Prostate gland (tissue), 2 donors: ENCODE measurements around the gene BBC3. TPM values are rescaled to one million over a fixed set of nuclear protein-coding genes. Genes with fewer than 3 reads are reported as not detected.

Experiments used
- DNase-seq: peaks from one replicate; pipeline ENCODE4 v3.0.0-alpha.2; 2019; ENCODE audit warnings: low spot score
- H3K27ac ChIP-seq, 2 donors: fragments of 200-600 bp; sonication (generic); 2 replicates each; pipeline ENCODE4 v1.5.1; 2017 to 2019
- H3K27me3 ChIP-seq: fragments of 200-600 bp; sonication (generic); replicated peaks from 2 replicates; pipeline ENCODE4 v1.5.1; 2019; ENCODE audit not compliant: insufficient read depth
- H3K36me3 ChIP-seq, 2 donors: fragments of 200-600 bp; sonication (generic); 1 replicate in 1 of 2; 2 replicates in 1 of 2; pipeline versions ENCODE4 v1.5.1 to v1.8.1; 2017 to 2019
- H3K4me1 ChIP-seq: fragments of 200-600 bp; sonication (generic); replicated peaks from 2 replicates; pipeline ENCODE4 v1.5.1; 2019
- H3K4me3 ChIP-seq, 2 donors: fragments of 200-600 bp; sonication (generic); 2 replicates each; pipeline ENCODE4 v1.5.1; 2017 to 2019
- H3K9me3 ChIP-seq: fragments of 200-600 bp; sonication (generic); 2 replicates; pipeline ENCODE4 v1.5.1; 2017
- POLR2A ChIP-seq: fragments of 450-650 bp; IDR thresholded peaks from one replicate; pipeline ENCODE4 v1.6.1; 2016; ENCODE audit warnings: antibody characterized with exemption, mild to moderate bottlenecking
- POLR2AphosphoS5 ChIP-seq: sonication (generic); formaldehyde crosslinking; IDR thresholded peaks from one replicate; pipeline ENCODE4 v1.6.1; 2017; ENCODE audit warnings: antibody characterized with exemption
- WGBS: methylation state at CpG from one replicate; pipeline ENCODE4 v1.1.5; 2018; 5-methylcytosine and 5-hydroxymethylcytosine counted together
- intact Hi-C: fragments of 100-400 bp; cut with DNase I; formaldehyde crosslinking; loops from one replicate; pipeline ENCODE4 v1.14.2; 2022
- total RNA-seq, 2 donors: library from RNA; depleted of rRNA; stranded (reverse); fragments of >200 nt; gene quantifications; one replicate each; pipeline ENCODE4 v1.1.0, GENCODE V29; 2016
- TF ChIP-seq, protein P1 (sequence below), 4 experiments: fragments of 200-600 bp in 2 of 4; fragments of 450-650 bp in 2 of 4; sonication (generic) in 2 of 4; IDR thresholded peaks; 1 replicate in 3 of 4; 2 replicates in 1 of 4; pipeline ENCODE4 v1.5.1; 2016 to 2019; ENCODE audit warnings: antibody characterized with exemption in 4 of 4, mild to moderate bottlenecking in 2 of 4, moderate library complexity in 2 of 4

BBC3 gene
- total RNA-seq, 2 donors from 2014 or later = 11.1 to 12.8 TPM

DNA sequence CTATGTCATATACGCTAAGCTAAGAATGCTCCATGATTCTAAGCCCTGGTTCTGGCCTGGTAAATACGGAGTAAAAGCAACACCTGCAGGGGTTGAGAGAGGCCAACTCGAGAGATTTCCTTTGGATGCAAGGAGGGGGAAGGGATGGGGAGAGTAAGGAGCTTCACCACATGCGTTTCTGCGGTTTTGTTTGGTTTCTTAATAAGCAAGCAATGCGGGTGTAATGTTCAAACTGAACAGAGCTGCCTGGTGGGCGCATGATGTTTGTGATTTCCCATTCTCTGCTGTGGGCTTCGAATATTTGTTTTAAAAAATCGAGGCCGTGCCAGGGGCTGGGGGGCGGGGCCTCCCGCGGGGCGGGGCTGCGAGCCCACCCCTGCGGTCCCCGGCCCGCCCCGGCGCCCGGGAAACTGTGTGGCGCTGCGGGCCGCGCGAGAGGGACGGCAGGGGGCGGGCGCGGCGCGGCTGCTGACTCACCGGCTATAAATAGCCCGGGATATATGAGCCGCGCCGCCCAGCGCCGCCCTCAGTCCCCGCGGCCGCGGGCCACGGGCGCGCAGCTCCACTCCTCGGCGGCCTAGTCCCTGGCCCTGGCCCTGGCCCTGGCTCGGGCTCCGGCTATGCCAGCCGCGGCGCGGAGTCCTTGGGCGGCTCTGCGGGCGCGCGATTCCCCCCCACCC lies 5.1 kb downstream of the BBC3 start:
- peak; percentile 83 for DNase-seq
- peak overlapping the region; percentile 45 to 46 for H3K4me3 ChIP-seq
- TF ChIP-seq, protein P1, sequence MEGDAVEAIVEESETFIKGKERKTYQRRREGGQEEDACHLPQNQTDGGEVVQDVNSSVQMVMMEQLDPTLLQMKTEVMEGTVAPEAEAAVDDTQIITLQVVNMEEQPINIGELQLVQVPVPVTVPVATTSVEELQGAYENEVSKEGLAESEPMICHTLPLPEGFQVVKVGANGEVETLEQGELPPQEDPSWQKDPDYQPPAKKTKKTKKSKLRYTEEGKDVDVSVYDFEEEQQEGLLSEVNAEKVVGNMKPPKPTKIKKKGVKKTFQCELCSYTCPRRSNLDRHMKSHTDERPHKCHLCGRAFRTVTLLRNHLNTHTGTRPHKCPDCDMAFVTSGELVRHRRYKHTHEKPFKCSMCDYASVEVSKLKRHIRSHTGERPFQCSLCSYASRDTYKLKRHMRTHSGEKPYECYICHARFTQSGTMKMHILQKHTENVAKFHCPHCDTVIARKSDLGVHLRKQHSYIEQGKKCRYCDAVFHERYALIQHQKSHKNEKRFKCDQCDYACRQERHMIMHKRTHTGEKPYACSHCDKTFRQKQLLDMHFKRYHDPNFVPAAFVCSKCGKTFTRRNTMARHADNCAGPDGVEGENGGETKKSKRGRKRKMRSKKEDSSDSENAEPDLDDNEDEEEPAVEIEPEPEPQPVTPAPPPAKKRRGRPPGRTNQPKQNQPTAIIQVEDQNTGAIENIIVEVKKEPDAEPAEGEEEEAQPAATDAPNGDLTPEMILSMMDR (IDR thresholded peaks at IDR 0.05) = peak; percentile 45 to 91 (median 77)
- TF ChIP-seq POLR2AphosphoS5 (peak; percentile 71), POLR2A (peak; percentile 100)
- H3K27ac ChIP-seq = peak overlapping the region; percentile 98 to 99
- H3K36me3 ChIP-seq = no peaks in the 10 kb centered on the region
- peaks cover 12% of the 10 kb centered on the region for H3K4me1 ChIP-seq
- 3% methylated on average over 47 of the region's 59 CpGs for WGBS
- no peaks in the 10 kb centered on the region for H3K27me3 ChIP-seq
- intact Hi-C loops = no loop called here
- H3K9me3 ChIP-seq = no peaks in the 10 kb centered on the region

DNA sequence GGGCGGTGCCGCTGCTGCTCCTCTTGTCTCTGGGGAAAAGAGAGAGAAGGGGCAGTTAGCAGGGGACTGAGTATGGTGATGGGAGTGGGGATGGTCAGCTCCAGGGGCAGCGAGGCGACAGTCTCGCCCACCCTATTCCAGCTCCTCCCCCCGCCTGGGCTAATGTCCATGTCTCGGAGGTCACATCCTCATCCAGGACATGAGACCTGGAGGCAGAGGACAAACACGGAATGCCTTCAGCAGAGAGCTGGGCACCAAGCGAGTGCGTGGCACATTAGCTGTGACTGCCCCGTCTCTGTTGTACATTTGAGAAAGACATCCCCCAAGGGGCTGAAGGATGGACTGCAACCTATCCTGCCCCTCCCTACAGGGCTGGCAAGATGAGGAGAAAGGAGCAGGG lies 9.1 kb downstream of the BBC3 start:
- Histone ChIP-seq H3K36me3 (no peaks in the 10 kb centered on the region), H3K4me1 (peaks cover 6% of the 10 kb centered on the region), H3K4me3 (no peak overlapping the region), H3K27ac (no peak overlapping the region), H3K27me3 (no peaks in the 10 kb centered on the region), H3K9me3 (no peaks in the 10 kb centered on the region)
- intact Hi-C loops = no loop called here
- no peak for DNase-seq
- TF ChIP-seq POLR2A = no peak
- TF ChIP-seq, protein P1 (IDR thresholded peaks at IDR 0.05) = no peak
- TF ChIP-seq POLR2AphosphoS5 = no peak
- WGBS = 88% methylated on average over 11 of the region's 11 CpGs

DNA sequence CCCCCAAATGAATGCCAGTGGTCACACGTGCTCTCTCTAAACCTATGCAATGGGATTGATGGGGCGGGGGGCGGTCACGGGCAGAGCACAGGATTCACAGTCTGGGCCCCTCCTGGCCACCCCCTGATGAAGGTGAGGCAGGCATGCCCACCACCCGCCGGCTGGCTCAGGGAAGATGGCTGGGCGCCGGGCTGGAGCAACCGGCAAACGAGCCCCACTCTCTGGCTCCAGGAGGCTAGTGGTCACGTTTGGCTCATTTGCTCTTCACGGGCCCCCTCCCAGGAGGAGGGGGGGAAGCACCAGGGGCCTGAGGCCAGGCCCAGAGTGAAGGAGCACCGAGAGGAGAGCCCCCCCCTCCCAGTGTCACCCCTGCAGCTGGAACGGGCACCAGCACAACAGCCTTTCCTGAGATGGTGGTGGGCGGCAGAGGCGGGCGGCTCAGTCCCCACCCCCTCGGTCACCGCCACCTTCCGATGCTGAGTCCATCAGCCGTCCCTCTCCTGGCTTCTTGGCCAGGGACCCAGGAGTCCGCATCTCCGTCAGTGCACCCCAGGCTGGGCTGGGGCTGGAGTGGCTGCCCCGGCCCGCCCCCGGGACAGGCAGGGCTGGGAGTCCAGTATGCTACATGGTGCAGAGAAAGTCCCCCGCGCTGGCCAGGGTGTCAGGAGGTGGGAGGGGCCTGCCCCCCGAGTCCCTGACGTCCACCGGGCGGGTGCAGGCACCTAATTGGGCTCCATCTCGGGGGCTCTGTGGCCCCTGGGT lies 9.7 kb downstream of the BBC3 start:
- intact Hi-C loops = no loop called here
- DNase-seq = no peak
- WGBS = 74% methylated on average over 17 of the region's 33 CpGs
- no peaks in the 10 kb centered on the region for H3K4me1 ChIP-seq
- no peaks in the 10 kb centered on the region for H3K27me3 ChIP-seq
- TF ChIP-seq POLR2AphosphoS5 = no peak
- no peak for TF ChIP-seq POLR2A
- TF ChIP-seq, protein P1 (IDR thresholded peaks at IDR 0.05) = no peak
- H3K9me3 ChIP-seq = no peaks in the 10 kb centered on the region
- H3K36me3 ChIP-seq = no peaks in the 10 kb centered on the region
- H3K4me3 ChIP-seq = no peak overlapping the region
- no peak overlapping the region for H3K27ac ChIP-seq

DNA sequence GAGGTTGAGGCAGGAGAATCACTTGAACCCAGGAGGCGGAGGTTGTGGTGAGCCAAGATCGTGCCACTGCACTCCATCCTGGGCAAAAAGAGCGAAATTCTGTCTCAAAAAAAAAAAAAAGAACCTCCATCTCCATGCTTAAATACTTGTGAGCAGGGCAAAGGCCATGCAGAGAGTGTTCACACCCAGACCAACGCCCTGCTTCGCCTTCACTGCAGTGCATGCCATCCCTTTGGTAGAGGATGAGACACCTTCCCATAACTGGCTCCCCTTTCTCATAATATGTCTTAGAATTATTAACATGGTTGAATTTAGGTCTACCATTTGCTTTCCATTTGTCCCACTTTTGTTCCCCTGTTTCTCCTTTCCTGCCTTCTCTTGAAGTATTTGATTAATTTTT lies 15.4 kb downstream of the BBC3 start:
- Histone ChIP-seq H3K27me3 (no peaks in the 10 kb centered on the region), H3K27ac (no peak overlapping the region), H3K9me3 (no peaks in the 10 kb centered on the region), H3K4me3 (no peak overlapping the region), H3K4me1 (no peaks in the 10 kb centered on the region), H3K36me3 (no peaks in the 10 kb centered on the region)
- 96% methylated on average over 5 of the region's 5 CpGs for WGBS
- DNase-seq = no peak
- TF ChIP-seq, protein P1 (IDR thresholded peaks at IDR 0.05) = no peak
- no peak for TF ChIP-seq POLR2AphosphoS5
- no peak for TF ChIP-seq POLR2A
- intact Hi-C loops = no loop called here
